K562 (cell line): Measurements from ENCODE around the gene GNAZ. TPM values are rescaled to one million over a fixed set of nuclear protein-coding genes. Genes with fewer than 3 reads are reported as not detected.

Experiments
- ATAC-seq: fragments of 200-7000 bp; cut with Tn5 transposase; 3 replicates; pipeline ENCODE4 v1.9.1; 2020; ENCODE audit warnings: moderate library complexity
- BruUV-seq: library from RNA; stranded (reverse); fragments of 400-500 nt; replicated peaks from 2 replicates; lab custom pipeline; 2021; lab: Mats Ljungman, UMichigan
- CTCF ChIA-PET: fragments of 300-600 bp; formaldehyde crosslinking; extraction: SDS; loops from one replicate; lab custom pipeline; 2021; ENCODE audit warnings: low intra/inter-chr PET ratio; lab: Yijun Ruan, JAX
- POLR2A ChIA-PET: fragments of 300-600, 350-650 bp; sonication (Branson Sonifier 250); formaldehyde crosslinking; extraction: SDS; loops from one replicate; lab custom pipeline; 2021; ENCODE audit warnings: antibody characterized with exemption, inconsistent platforms; lab: Yijun Ruan, JAX
- DNase-seq, 4 experiments: peaks; one replicate each; pipeline versions ENCODE4 v3.0.0 to v3.0.0-alpha.2; 2011 to 2018; ENCODE audit warnings: low spot score in 3 of 4, mixed read lengths in 3 of 4; ENCODE audit errors: extremely low read depth in 1 of 4
- FAIRE-seq: peaks from 2 replicates; lab custom pipeline; 2011; peaks lifted over from hg19 to GRCh38; lab: Jason Lieb, UNC
- H2AFZ ChIP-seq: 2 replicates; pipeline ENCODE4 v1.6.0; 2011; ENCODE audit warnings: low read depth, low read length, control low read depth, inconsistent platforms
- H3K27ac ChIP-seq: fragments of 200-600 bp; 3 replicates; pipeline ENCODE4 v1.8.0; 2011; ENCODE audit warnings: low read depth, mild to moderate bottlenecking, control low read depth, inconsistent platforms, low read length, moderate library complexity, mixed read lengths; ENCODE audit errors: extremely low read depth
- H3K27me3 ChIP-seq, 2 experiments: fragments of 300-600 bp in 1 of 2; 2 replicates in 1 of 2; 3 replicates in 1 of 2; pipeline versions ENCODE4 v1.6.0 to v1.8.0; 2011; ENCODE audit warnings: inconsistent platforms in 2 of 2, low read length in 2 of 2, mild to moderate bottlenecking in 1 of 2, mixed read lengths in 1 of 2, moderate library complexity in 1 of 2; ENCODE audit not compliant: control insufficient read depth in 2 of 2, insufficient read depth in 2 of 2
- H3K36me3 ChIP-seq: fragments of 300-600 bp; 3 replicates; pipeline ENCODE4 v1.8.0; 2011; ENCODE audit warnings: mild to moderate bottlenecking, low read length, inconsistent platforms; ENCODE audit not compliant: control insufficient read depth, insufficient read depth
- H3K4me1 ChIP-seq, 2 experiments: fragments of 200-600 bp in 1 of 2; replicated peaks in 1 of 2; 2 replicates in 1 of 2; 3 replicates in 1 of 2; pipeline versions ENCODE4 v1.5.1 to v1.8.0; 2011; ENCODE audit warnings: inconsistent platforms in 2 of 2, low read length in 2 of 2, mild to moderate bottlenecking in 1 of 2, mixed read lengths in 1 of 2, moderate library complexity in 1 of 2; ENCODE audit not compliant: control insufficient read depth in 2 of 2, insufficient read depth in 2 of 2
- H3K4me2 ChIP-seq: 2 replicates; pipeline ENCODE4 v1.6.1; 2011; ENCODE audit warnings: low read length, control low read depth, inconsistent platforms, mixed read lengths; ENCODE audit not compliant: insufficient read depth
- H3K4me3 ChIP-seq: fragments of 200-600 bp; sonication (generic), shearing (Covaris generic); 2 replicates; pipeline ENCODE4 v1.5.1; 2016; ENCODE audit warnings: control low read depth, inconsistent platforms
- H3K79me2 ChIP-seq: fragments of 200-600 bp; 3 replicates; pipeline ENCODE4 v1.8.0; 2011; ENCODE audit warnings: low read length, inconsistent platforms; ENCODE audit not compliant: control insufficient read depth, insufficient read depth
- H3K9ac ChIP-seq, 2 experiments: 2 replicates each; pipeline versions ENCODE4 v1.6.0 to v1.6.1; 2011; ENCODE audit warnings: low read depth in 2 of 2, low read length in 2 of 2, control low read depth in 1 of 2, inconsistent platforms in 1 of 2, mild to moderate bottlenecking in 1 of 2, mixed read lengths in 1 of 2; ENCODE audit not compliant: insufficient read depth in 1 of 2
- H3K9me1 ChIP-seq: one replicate; pipeline ENCODE4 v1.6.0; 2011; ENCODE audit warnings: inconsistent platforms, mild to moderate bottlenecking, low read length, moderate library complexity; ENCODE audit not compliant: control insufficient read depth, insufficient read depth
- H3K9me3 ChIP-seq: replicated peaks from 2 replicates; pipeline ENCODE4 v1.5.1; 2011; ENCODE audit warnings: low read depth, low read length, inconsistent platforms; ENCODE audit not compliant: control insufficient read depth, insufficient read depth
- H4K20me1 ChIP-seq: replicated peaks from 2 replicates; pipeline ENCODE4 v1.6.1; 2011; ENCODE audit warnings: low read length, inconsistent platforms, mixed read lengths; ENCODE audit not compliant: control insufficient read depth, insufficient read depth
- BHLHE40 ChIP-seq: IDR thresholded peaks from 2 replicates; pipeline ENCODE4 v1.6.1; 2011; ENCODE audit warnings: low read length, improper control_type of control experiment
- GTF2F1 ChIP-seq: IDR thresholded peaks from 2 replicates; pipeline ENCODE4 v1.6.1; 2011; ENCODE audit warnings: low read depth, low read length, improper control_type of control experiment
- MYBL2 ChIP-seq, 2 experiments: fragments of 450-650 bp in 1 of 2; sonication (generic) in 1 of 2; formaldehyde crosslinking in 1 of 2; IDR thresholded peaks; 2 replicates each; pipeline versions ENCODE4 v1.6.1 to v1.8.1; 2017 to 2022; ENCODE audit warnings: borderline replicate concordance in 1 of 2, inconsistent platforms in 1 of 2, low read depth in 1 of 2, mild to moderate bottlenecking in 1 of 2, missing genetic modification reagents in 1 of 2, moderate library complexity in 1 of 2
- NEUROD1 ChIP-seq: fragments of 150-350 bp; IDR thresholded peaks from 2 replicates; pipeline ENCODE4 v1.6.1; 2014; ENCODE audit warnings: borderline replicate concordance, low read length, low read depth; ENCODE audit not compliant: partially characterized antibody
- PML ChIP-seq: IDR thresholded peaks from 2 replicates; pipeline ENCODE4 v1.6.1; 2012; ENCODE audit warnings: low read length, inconsistent platforms
- POLR2H ChIP-seq: IDR thresholded peaks from 2 replicates; pipeline ENCODE4 v1.6.1; 2016; ENCODE audit warnings: missing genetic modification characterization, low read depth, mild to moderate bottlenecking, control low read depth, missing compliant biosample characterization, moderate library complexity
- RNF2 ChIP-seq: sonication (generic); IDR thresholded peaks from 2 replicates; pipeline ENCODE4 v1.6.1; 2016
- SMC3 ChIP-seq: conservative IDR thresholded peaks from 2 replicates; pipeline ENCODE4 v1.6.1; 2011; ENCODE audit warnings: low read depth, low read length, improper control_type of control experiment; ENCODE audit not compliant: insufficient read depth
- SP2 ChIP-seq: IDR thresholded peaks from 2 replicates; pipeline ENCODE4 v1.6.1; 2011; ENCODE audit warnings: mild to moderate bottlenecking, low read depth, low read length, moderate library complexity; ENCODE audit not compliant: poor library complexity, severe bottlenecking; ENCODE audit errors: extremely low read depth
- STAT6 ChIP-seq: sonication (generic); formaldehyde crosslinking; IDR thresholded peaks from 2 replicates; pipeline ENCODE4 v1.8.1; 2023; ENCODE audit warnings: mild to moderate bottlenecking, missing genetic modification reagents
- TBP ChIP-seq: optimal IDR thresholded peaks from 2 replicates; pipeline ENCODE3; 2011; ENCODE audit warnings: low read depth, low read length, improper control_type of control experiment
- YY1 ChIP-seq, 3 experiments: IDR thresholded peaks; 2 replicates each; pipeline ENCODE4 v1.6.1; 2011; ENCODE audit warnings: low read length in 2 of 3, mild to moderate bottlenecking in 2 of 3, moderate library complexity in 2 of 3, borderline replicate concordance in 1 of 3, control low read depth in 1 of 3, low read depth in 1 of 3; ENCODE audit not compliant: insufficient read depth in 3 of 3, insufficient replicate concordance in 2 of 3, control insufficient read depth in 1 of 3, insufficient read length in 1 of 3; ENCODE audit errors: extremely low read depth in 1 of 3
- ZNF239 ChIP-seq: fragments of 250-450 bp; sonication (Bioruptor Pico); IDR thresholded peaks from 2 replicates; pipeline ENCODE4 v1.4.0; 2020; ENCODE audit warnings: mild to moderate bottlenecking
- ZZZ3 ChIP-seq: fragments of 450-650 bp; IDR thresholded peaks from 2 replicates; pipeline ENCODE4 v1.6.1; 2016; ENCODE audit warnings: antibody characterized with exemption, mild to moderate bottlenecking, moderate library complexity
- WGBS: fragments of 100-300 bp; shearing (Covaris generic); methylation state at CpG from one replicate; pipeline ENCODE4 v1.1.6; 2016; ENCODE audit warnings: low coverage, mixed read lengths; ENCODE audit not compliant: insufficient coverage; ENCODE audit errors: missing lambda C conversion rate; 5-methylcytosine and 5-hydroxymethylcytosine counted together
- in situ Hi-C: fragments of 300-500 bp; cut with MboI; formaldehyde crosslinking; loops from 4 replicates; pipeline ENCODE4 v1.15.0; 2018; ENCODE audit warnings: inconsistent platforms, mixed read lengths
- intact Hi-C: fragments of 100-400 bp; cut with micrococcal nuclease; formaldehyde crosslinking; loops from 2 replicates; pipeline ENCODE4 v1.14.2; 2022
- polyA plus RNA-seq, 8 experiments: library from polyadenylated mRNA; depleted of rRNA in 4 of 8; stranded (reverse) in 5 of 8; unstranded in 3 of 8; fragments of >200 nt; fragmentation: Nextera tagmentation in 2 of 8; fragmentation: Illumina TruSeq in 1 of 8; extraction: Ambion mirVana in 2 of 8; extraction: Trizol in 1 of 8; gene quantifications; 2 replicates each; pipeline versions ENCODE4 v1.2.1 to v1.2.3, GENCODE V29; 2011 to 2014; ENCODE audit warnings: inconsistent platforms in 1 of 8, missing spikeins in 1 of 8
- total RNA-seq, 7 experiments: library from RNA; depleted of rRNA in 6 of 7; stranded (reverse); fragments of >200 nt in 6 of 7; fragmentation: Illumina TruSeq in 2 of 7; extraction: Trizol in 2 of 7; gene quantifications; 2 replicates each; pipeline versions ENCODE4 v1.2.1 to v1.2.3, GENCODE V29; 2011 to 2021; ENCODE audit warnings: low replicate concordance in 1 of 7

The GNAZ gene
- total and polyA plus RNA-seq, 9 of the 15 experiments (the other 6 are each of a cell fraction or from before 2014, with no cell fraction given): 0.04 to 0.22 (median 0.13) TPM; not detected in 3

- no peaks in the 10 kb centered on the region; a peak in 2 of 5 replicates for H3K4me1 ChIP-seq
- BruUV-seq: no TSS peak
- H3K9me1 ChIP-seq: peaks cover 29% of the 10 kb centered on the region
- H3K27me3 ChIP-seq: peaks cover 58 to 68% of the 10 kb centered on the region in 2 experiments
- H3K9ac ChIP-seq: peak overlapping the region in 1 of 2 experiments; percentile 11; a peak in 2 of 4 replicates
- POLR2A ChIA-PET: interaction anchor here (0.6 to 86.5 kb wide), 7 partner anchors 19 to 675 kb away, joined by 3 to 3476 read pairs (median 3); partner anchors contain the start of genes BCR and RAB36
- H4K20me1 ChIP-seq: peaks cover 58% of the 10 kb centered on the region
- ATAC-seq: peak; percentile 13
- no peaks in the 10 kb centered on the region for H3K9me3 ChIP-seq
- DNase-seq: no peak
- no peak overlapping the region for H3K27ac ChIP-seq
- WGBS: 1% methylated on average over 10 of the region's 10 CpGs
- no peak overlapping the region for H3K4me2 ChIP-seq
- no peaks in the 10 kb centered on the region for H3K36me3 ChIP-seq
- H3K79me2 ChIP-seq: no peaks in the 10 kb centered on the region
- no peak for FAIRE-seq
- H3K4me3 ChIP-seq: no peak overlapping the region
- H2AFZ ChIP-seq: no peak overlapping the region
- CTCF ChIA-PET: interaction anchor here (0.9 kb wide), 1 partner anchor 12 kb away, joined by 3 read pairs; no protein-coding TSS in a partner anchor
- in situ Hi-C loops (loop anchor here (25.0 kb wide), 1 partner anchor 420 kb away; the partner anchor contains the start of gene IGLL1), intact Hi-C loops (no loop called here)
- TF ChIP-seq RNF2 (no peak), TBP (no peak), ZNF239 (CRISPR knock-in tag) (no peak), GTF2F1 (0 out of 2 replicates have a peak, but pooled peaks have one; percentile 57), ZZZ3 (no peak), MYBL2 (IDR thresholded peaks at IDR 0.05; ENCODE audit: low read depth) (no peak), MYBL2 (CRISPR knock-in tag; IDR thresholded peaks at IDR 0.05; ENCODE audit: borderline replicate concordance) (no peak), NEUROD1 (peak; percentile 37), PML (peak; percentile 41; the same call in 1 of the 2 replicates), POLR2H (tag) (no peak), SMC3 (peak; percentile 19; the same call in 1 of the 2 replicates), YY1 (IDR thresholded peaks at IDR 0.05; ENCODE audit: borderline replicate concordance in 1 of 3, control insufficient read depth in 1 of 3, extremely low read depth in 1 of 3, insufficient read depth in 3 of 3, insufficient read length in 1 of 3, insufficient replicate concordance in 2 of 3, low read depth in 1 of 3, low read length in 2 of 3) (peak in 1 of 3 experiments; percentile 22), STAT6 (0 out of 2 replicates have a peak, but pooled peaks have one; percentile 30), BHLHE40 (peak; percentile 41; the same call in 1 of the 2 replicates), SP2 (peak; percentile 19)
These were observed 96.7 kb downstream of the GNAZ start for GRCh38 chr22:23166841-23167616.
